CD4-positive, CD25-positive, alpha-beta regulatory T cell (primary cell): ENCODE results near the gene KCNIP1. TPM values are rescaled to one million over a fixed set of nuclear protein-coding genes. Genes with fewer than 3 reads are reported as not detected.
"Not testable (repeated sequence)": the region's sequence is repeated elsewhere in the genome, so short reads cannot be mapped to it uniquely, and the experiment has no call there.

Experiments
- ATAC-seq, 2 donors: fragments of 150-1000 bp; cut with Tn5 transposase; one replicate each; pipeline ENCODE4 v1.10.0; 2021; ENCODE audit warnings: low read depth in 2 of 2, moderate number of reproducible peaks in 2 of 2, moderate library complexity in 1 of 2
- DNase-seq, 3 donors: peaks; one replicate each; pipeline versions ENCODE4 v3.0.0 to v3.0.0-alpha.2; 2012 to 2022; ENCODE audit warnings: mixed read lengths in 1 of 3
- H3K27ac ChIP-seq: one replicate; pipeline ENCODE4 v1.7.0; 2013; ENCODE audit warnings: mild to moderate bottlenecking, low read length; ENCODE audit not compliant: insufficient read depth, poor library complexity, severe bottlenecking
- H3K27me3 ChIP-seq: one replicate; pipeline ENCODE4 v1.7.0; 2013; ENCODE audit warnings: low read length; ENCODE audit not compliant: control insufficient read depth, insufficient read depth
- H3K36me3 ChIP-seq: one replicate; pipeline ENCODE4 v1.7.0; 2013; ENCODE audit warnings: mild to moderate bottlenecking, low read length, moderate library complexity; ENCODE audit not compliant: control insufficient read depth, insufficient read depth
- H3K4me1 ChIP-seq: 2 replicates; pipeline ENCODE4 v1.7.0; 2013; ENCODE audit warnings: mild to moderate bottlenecking, low read length; ENCODE audit not compliant: insufficient read depth, control insufficient read depth, poor library complexity, severe bottlenecking
- H3K4me3 ChIP-seq: one replicate; pipeline ENCODE4 v1.7.0; 2013; ENCODE audit warnings: low read depth, mild to moderate bottlenecking, low read length, moderate library complexity
- H3K9me3 ChIP-seq, 2 experiments: 1 replicate in 1 of 2; 2 replicates in 1 of 2; pipeline ENCODE4 v1.7.0; 2013; ENCODE audit warnings: low read length in 2 of 2, mild to moderate bottlenecking in 1 of 2, moderate library complexity in 1 of 2; ENCODE audit not compliant: control insufficient read depth in 2 of 2
- H3K27ac Mint-ChIP-seq, 3 donors: one replicate each; pipeline ENCODE4 v1.8.0; 2020 to 2022; ENCODE audit warnings: mild to moderate bottlenecking in 3 of 3, mixed read lengths in 3 of 3, moderate library complexity in 2 of 3
- H3K27me3 Mint-ChIP-seq: one replicate; pipeline ENCODE4 v1.8.0; 2022; ENCODE audit warnings: mild to moderate bottlenecking, mixed read lengths
- H3K36me3 Mint-ChIP-seq: one replicate; pipeline ENCODE4 v1.8.0; 2020; ENCODE audit warnings: mixed read lengths
- H3K4me1 Mint-ChIP-seq, 4 donors: one replicate each; pipeline ENCODE4 v1.8.0; 2020 to 2022; ENCODE audit warnings: mixed read lengths in 4 of 4, mild to moderate bottlenecking in 1 of 4
- H3K4me3 Mint-ChIP-seq, 4 donors: one replicate each; pipeline ENCODE4 v1.8.0; 2020 to 2022; ENCODE audit warnings: mild to moderate bottlenecking in 4 of 4, mixed read lengths in 4 of 4, moderate library complexity in 3 of 4
- H3K9me3 Mint-ChIP-seq, 7 donors: one replicate each; pipeline ENCODE4 v1.8.0; 2020 to 2022; ENCODE audit warnings: mixed read lengths in 7 of 7, mild to moderate bottlenecking in 3 of 7, moderate library complexity in 2 of 7
- polyA plus RNA-seq, 4 donors: library from polyadenylated mRNA; unstranded; fragments of 300-500 nt; fragmentation: Illumina TruSeq; gene quantifications; one replicate each; pipeline ENCODE4 v1.2.3, GENCODE V29; 2021
- total RNA-seq: library from RNA; stranded (reverse); gene quantifications from one replicate; pipeline ENCODE4 v1.2.3, GENCODE V29; 2022

The KCNIP1 gene
- total and polyA plus RNA-seq, 5 donors from 2014 or later: not detected

- H3K27me3 ChIP-seq: no peaks in the 10 kb centered on the region
- Mint-ChIP-seq H3K4me1 (no peaks in the 10 kb centered on the region), H3K36me3 (no peaks in the 10 kb centered on the region), H3K4me3 (no peak overlapping the region), H3K27me3 (peaks cover 5% of the 10 kb centered on the region), H3K27ac (no peak overlapping the region), H3K9me3 (peaks cover 0 to 2% (median 0%) of the 10 kb centered on the region in 7 donors)
- no peaks in the 10 kb centered on the region for H3K4me1 ChIP-seq
- H3K9me3 ChIP-seq: no peaks in the 10 kb centered on the region
- no peak for DNase-seq
- no peak for ATAC-seq
- H3K4me3 ChIP-seq: no peak overlapping the region
- H3K27ac ChIP-seq: no peak overlapping the region
- H3K36me3 ChIP-seq: no peaks in the 10 kb centered on the region
Observed at GRCh38 chr5:170757182-170757601, 253.4 kb downstream of the KCNIP1 start.

GRCh38 chr5:170757669-170758068 is 253.8 kb downstream of the KCNIP1 start:
- no peaks in the 10 kb centered on the region for H3K36me3 ChIP-seq
- no peaks in the 10 kb centered on the region for H3K4me1 Mint-ChIP-seq
- no peaks in the 10 kb centered on the region for H3K36me3 Mint-ChIP-seq
- no peak overlapping the region for H3K4me3 Mint-ChIP-seq
- ATAC-seq (no peak), DNase-seq (no peak)
- H3K9me3 ChIP-seq: no peaks in the 10 kb centered on the region
- H3K4me1 ChIP-seq: no peaks in the 10 kb centered on the region
- no peak overlapping the region for H3K27ac ChIP-seq
- H3K27me3 ChIP-seq: no peaks in the 10 kb centered on the region
- H3K9me3 Mint-ChIP-seq: peaks cover 0 to 2% (median 0%) of the 10 kb centered on the region in 7 donors
- H3K27ac Mint-ChIP-seq: no peak overlapping the region
- H3K4me3 ChIP-seq: no peak overlapping the region
- H3K27me3 Mint-ChIP-seq: peaks cover 5% of the 10 kb centered on the region

- Histone ChIP-seq H3K36me3 (no peaks in the 10 kb centered on the region), H3K4me3 (no peak overlapping the region), H3K9me3 (no peaks in the 10 kb centered on the region), H3K27me3 (no peaks in the 10 kb centered on the region), H3K27ac (no peak overlapping the region), H3K4me1 (no peaks in the 10 kb centered on the region)
- Mint-ChIP-seq H3K9me3 (peaks cover 0 to 2% (median 0%) of the 10 kb centered on the region in 7 donors), H3K27ac (no peak overlapping the region), H3K27me3 (peaks cover 5% of the 10 kb centered on the region), H3K36me3 (no peaks in the 10 kb centered on the region), H3K4me3 (no peak overlapping the region), H3K4me1 (no peaks in the 10 kb centered on the region)
- ATAC-seq (no peak), DNase-seq (no peak)
Observed at GRCh38 chr5:170758481-170758880, 254.7 kb downstream of the KCNIP1 start.

- ATAC-seq: no peak
- no peak overlapping the region for H3K27ac ChIP-seq
- Mint-ChIP-seq H3K36me3 (no peaks in the 10 kb centered on the region), H3K9me3 (peaks cover 0 to 2% (median 0%) of the 10 kb centered on the region in 7 donors), H3K4me3 (no peak overlapping the region), H3K27me3 (peaks cover 5% of the 10 kb centered on the region), H3K4me1 (no peaks in the 10 kb centered on the region), H3K27ac (no peak overlapping the region)
- no peaks in the 10 kb centered on the region for H3K4me1 ChIP-seq
- no peak overlapping the region for H3K4me3 ChIP-seq
- H3K9me3 ChIP-seq: no peaks in the 10 kb centered on the region
- no peaks in the 10 kb centered on the region for H3K27me3 ChIP-seq
- no peaks in the 10 kb centered on the region for H3K36me3 ChIP-seq
- no peak for DNase-seq
Observed at GRCh38 chr5:170760113-170760512, 256.3 kb downstream of the KCNIP1 start.

GRCh38 chr5:170761048-170761707 is 257.4 kb downstream of the KCNIP1 start:
- Histone ChIP-seq H3K4me3 (no peak overlapping the region), H3K4me1 (no peaks in the 10 kb centered on the region), H3K9me3 (no peaks in the 10 kb centered on the region), H3K27ac (no peak overlapping the region), H3K36me3 (no peaks in the 10 kb centered on the region), H3K27me3 (no peaks in the 10 kb centered on the region)
- ATAC-seq (no peak), DNase-seq (no peak)
- Mint-ChIP-seq H3K9me3 (peaks cover 0 to 2% (median 0%) of the 10 kb centered on the region in 7 donors), H3K4me3 (no peak overlapping the region), H3K4me1 (no peaks in the 10 kb centered on the region), H3K27ac (no peak overlapping the region), H3K27me3 (peaks cover 5% of the 10 kb centered on the region), H3K36me3 (no peaks in the 10 kb centered on the region)

GRCh38 chr5:170761708-170762066 is 257.9 kb downstream of the KCNIP1 start:
- no peaks in the 10 kb centered on the region for H3K9me3 ChIP-seq
- H3K27me3 ChIP-seq: no peaks in the 10 kb centered on the region
- no peaks in the 10 kb centered on the region for H3K36me3 ChIP-seq
- H3K27ac ChIP-seq: no peak overlapping the region
- Mint-ChIP-seq H3K27ac (no peak overlapping the region), H3K4me3 (no peak overlapping the region), H3K36me3 (no peaks in the 10 kb centered on the region), H3K27me3 (peaks cover 5% of the 10 kb centered on the region), H3K4me1 (no peaks in the 10 kb centered on the region), H3K9me3 (peaks cover 0 to 2% (median 0%) of the 10 kb centered on the region in 7 donors)
- ATAC-seq: no peak
- H3K4me1 ChIP-seq: no peaks in the 10 kb centered on the region
- DNase-seq: no peak
- no peak overlapping the region for H3K4me3 ChIP-seq

- not testable (repeated sequence) for H3K9me3 Mint-ChIP-seq, H3K27ac Mint-ChIP-seq, DNase-seq, H3K36me3 ChIP-seq, H3K27ac ChIP-seq, H3K4me3 ChIP-seq, H3K27me3 ChIP-seq, H3K4me1 Mint-ChIP-seq, H3K4me3 Mint-ChIP-seq, ATAC-seq, H3K4me1 ChIP-seq, H3K9me3 ChIP-seq, H3K36me3 Mint-ChIP-seq, H3K27me3 Mint-ChIP-seq
Observed at GRCh38 chr5:170762298-170762697, 258.5 kb downstream of the KCNIP1 start.

- not testable (repeated sequence) for H3K4me3 Mint-ChIP-seq, H3K36me3 Mint-ChIP-seq, H3K27me3 Mint-ChIP-seq, H3K27me3 ChIP-seq, H3K27ac Mint-ChIP-seq, ATAC-seq, H3K9me3 ChIP-seq, H3K4me3 ChIP-seq, H3K4me1 Mint-ChIP-seq, H3K36me3 ChIP-seq, H3K27ac ChIP-seq, H3K4me1 ChIP-seq, H3K9me3 Mint-ChIP-seq, DNase-seq
Observed at GRCh38 chr5:170765868-170766267, 262.0 kb downstream of the KCNIP1 start.
